OCI-LY1 (cell line): ENCODE measurements around the gene PTGER3.

Experiments used
- CTCF ChIP-seq: fragments of 200-600 bp; sonication (generic), shearing (Covaris generic); IDR thresholded peaks from 2 replicates; pipeline ENCODE4 v1.5.1; 2017; ENCODE audit warnings: mild to moderate bottlenecking, antibody characterized with exemption, low read length, moderate library complexity, mixed read lengths
- EZH2 ChIP-seq: fragments of 200-600 bp; sonication (generic), shearing (Covaris generic); IDR thresholded peaks from 2 replicates; pipeline ENCODE4 v1.8.0; 2017; ENCODE audit warnings: borderline replicate concordance, mixed run types, mild to moderate bottlenecking, antibody characterized with exemption, low read length, moderate library complexity, mixed read lengths

GRCh38 chr1:71054791-71055190 is 7.2 kb upstream of the PTGER3 start:
- no peak for TF ChIP-seq CTCF
- no peak for TF ChIP-seq EZH2
